Measurements from ENCODE around the gene POLR2H. TPM values are rescaled to one million over a fixed set of nuclear protein-coding genes. Genes with fewer than 3 reads are reported as not detected.

POLR2H gene
- total and polyA plus RNA-seq, 10 of the 15 experiments (the other 5 are each of a cell fraction or from before 2014, with no cell fraction given) = 74.2 to 357 (median 143) TPM

DNA sequence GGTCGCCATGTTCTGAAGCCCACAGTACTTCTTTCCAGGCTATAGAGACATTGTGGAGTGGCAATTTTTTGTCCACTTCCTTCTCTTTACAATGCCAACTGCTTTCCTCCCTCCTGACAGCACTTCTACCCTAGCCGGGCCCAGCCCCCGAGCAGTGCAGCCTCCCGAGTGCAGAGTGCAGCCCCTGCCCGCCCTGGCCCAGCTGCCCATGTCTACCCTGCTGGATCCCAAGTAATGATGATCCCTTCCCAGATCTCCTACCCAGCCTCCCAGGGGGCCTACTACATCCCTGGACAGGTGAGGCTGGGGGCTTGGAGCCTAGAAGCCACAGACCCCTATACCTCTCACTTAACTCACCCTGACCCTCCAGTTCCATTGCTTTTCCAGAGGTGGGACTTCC lies 44.3 kb upstream of the POLR2H start:
- intact Hi-C loops (cut with micrococcal nuclease; ENCODE audit: unreplicated experiment) (loop anchor here (5.0 kb wide), 1 partner anchor 45 kb away; the partner anchor contains the start of genes CLCN2 and POLR2H), in situ Hi-C loops (cut with MboI) (no loop called here)
- 21% methylated on average over 4 of the region's 5 CpGs for WGBS (ENCODE audit: insufficient coverage, insufficient replicate concordance, low lambda C conversion rate, missing lambda C conversion rate)
- BruUV-seq (replicated peaks) = TSS peak; percentile 50
- Histone ChIP-seq H3K4me3 (peak overlapping the region; percentile 100), H3K36me3 (ENCODE audit: control insufficient read depth in 2 of 2, insufficient read depth in 2 of 2, low read length in 1 of 2) (peaks cover 28 to 38% of the 10 kb centered on the region in 2 experiments), H3K4me1 (ENCODE audit: control insufficient read depth, insufficient read depth, low read length) (peaks cover 3% of the 10 kb centered on the region; the same call in 1 of the 2 replicates), H3K9me3 (replicated peaks; ENCODE audit: control insufficient read depth, insufficient read depth, low read length) (no peaks in the 10 kb centered on the region), H3K9ac (ENCODE audit: control insufficient read depth, insufficient read depth, low read length) (peak overlapping the region; percentile 26; the same call in 1 of the 2 replicates), H3K4me2 (ENCODE audit: control insufficient read depth, insufficient read depth) (peak overlapping the region; percentile 95), H3K79me2 (ENCODE audit: control insufficient read depth, insufficient read depth, low read length) (peaks cover 58% of the 10 kb centered on the region), H3K27me3 (replicated peaks in 1 of 2; ENCODE audit: control insufficient read depth in 2 of 2, insufficient read depth in 2 of 2, low read length in 1 of 2) (no peaks in the 10 kb centered on the region), H2AFZ (ENCODE audit: control insufficient read depth, low read depth, low read length) (no peak overlapping the region), H3K27ac (ENCODE audit: control insufficient read depth, insufficient read depth) (no peak overlapping the region), H4K20me1 (ENCODE audit: control insufficient read depth, insufficient read depth) (peaks cover 12% of the 10 kb centered on the region)
- ChIA-PET RAD21 (ENCODE audit: unreplicated experiment) (no interaction called here), CTCF (interaction anchor here (1.2 kb wide), 1 partner anchor 38 kb away, joined by 3 read pairs; no protein-coding TSS in a partner anchor), SMC1A (ENCODE audit: uncharacterized antibody, unreplicated experiment) (no interaction called here), POLR2A (no interaction called here)
- TF ChIP-seq HDAC6 (IDR thresholded peaks at IDR 0.05; ENCODE audit: unreplicated experiment) = no peak
- TF ChIP-seq, protein P1, sequence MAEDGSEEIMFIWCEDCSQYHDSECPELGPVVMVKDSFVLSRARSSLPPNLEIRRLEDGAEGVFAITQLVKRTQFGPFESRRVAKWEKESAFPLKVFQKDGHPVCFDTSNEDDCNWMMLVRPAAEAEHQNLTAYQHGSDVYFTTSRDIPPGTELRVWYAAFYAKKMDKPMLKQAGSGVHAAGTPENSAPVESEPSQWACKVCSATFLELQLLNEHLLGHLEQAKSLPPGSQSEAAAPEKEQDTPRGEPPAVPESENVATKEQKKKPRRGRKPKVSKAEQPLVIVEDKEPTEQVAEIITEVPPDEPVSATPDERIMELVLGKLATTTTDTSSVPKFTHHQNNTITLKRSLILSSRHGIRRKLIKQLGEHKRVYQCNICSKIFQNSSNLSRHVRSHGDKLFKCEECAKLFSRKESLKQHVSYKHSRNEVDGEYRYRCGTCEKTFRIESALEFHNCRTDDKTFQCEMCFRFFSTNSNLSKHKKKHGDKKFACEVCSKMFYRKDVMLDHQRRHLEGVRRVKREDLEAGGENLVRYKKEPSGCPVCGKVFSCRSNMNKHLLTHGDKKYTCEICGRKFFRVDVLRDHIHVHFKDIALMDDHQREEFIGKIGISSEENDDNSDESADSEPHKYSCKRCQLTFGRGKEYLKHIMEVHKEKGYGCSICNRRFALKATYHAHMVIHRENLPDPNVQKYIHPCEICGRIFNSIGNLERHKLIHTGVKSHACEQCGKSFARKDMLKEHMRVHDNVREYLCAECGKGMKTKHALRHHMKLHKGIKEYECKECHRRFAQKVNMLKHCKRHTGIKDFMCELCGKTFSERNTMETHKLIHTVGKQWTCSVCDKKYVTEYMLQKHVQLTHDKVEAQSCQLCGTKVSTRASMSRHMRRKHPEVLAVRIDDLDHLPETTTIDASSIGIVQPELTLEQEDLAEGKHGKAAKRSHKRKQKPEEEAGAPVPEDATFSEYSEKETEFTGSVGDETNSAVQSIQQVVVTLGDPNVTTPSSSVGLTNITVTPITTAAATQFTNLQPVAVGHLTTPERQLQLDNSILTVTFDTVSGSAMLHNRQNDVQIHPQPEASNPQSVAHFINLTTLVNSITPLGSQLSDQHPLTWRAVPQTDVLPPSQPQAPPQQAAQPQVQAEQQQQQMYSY (CRISPR knock-in tag; IDR thresholded peaks at IDR 0.05) = no peak
- TF ChIP-seq SUPT20H (IDR thresholded peaks at IDR 0.05; ENCODE audit: borderline replicate concordance, control insufficient read depth, low read depth, low read length) = no peak
- no peak for TF ChIP-seq FOS (IDR thresholded peaks at IDR 0.05; ENCODE audit: borderline replicate concordance, extremely low read depth, insufficient read length)
- no peak for TF ChIP-seq RUNX3 (IDR thresholded peaks at IDR 0.05; ENCODE audit: low read length)
- no peak for TF ChIP-seq ATF3 (IDR thresholded peaks at IDR 0.05; ENCODE audit: borderline replicate concordance, extremely low read depth, low read depth, low read length)
- ATAC-seq (no peak), DNase-seq (ENCODE audit: low read depth, low spot score) (no peak), FAIRE-seq (no peak)

Measured in GM12878 (cell line).